CD8-positive, alpha-beta memory T cell (primary cell): ENCODE results near the gene ITGB5. TPM values are rescaled to one million over a fixed set of nuclear protein-coding genes. Genes with fewer than 3 reads are reported as not detected.

Source experiments
- CTCF ChIA-PET: fragments of 350-600 bp; sonication (Branson Sonifier 250); formaldehyde crosslinking; loops from one replicate; lab custom pipeline; 2021; ENCODE audit warnings: antibody characterized with exemption; lab: Charles Lee
- POLR2A ChIA-PET: fragments of 350-600 bp; sonication (Branson Sonifier 250); formaldehyde crosslinking; loops from one replicate; lab custom pipeline; 2021; ENCODE audit warnings: antibody characterized with exemption; lab: Charles Lee
- DNase-seq, 5 donors: peaks; one replicate each; pipeline versions ENCODE4 v3.0.0 to v3.0.0-alpha.2; 2020 to 2022; ENCODE audit warnings: mixed read lengths in 1 of 5
- H3K27ac ChIP-seq: one replicate; pipeline ENCODE4 v1.7.0; 2013; ENCODE audit warnings: low read depth, mild to moderate bottlenecking, low read length, moderate library complexity
- H3K27me3 ChIP-seq: 2 replicates; pipeline ENCODE4 v1.7.0; 2013; ENCODE audit warnings: low read length, mild to moderate bottlenecking; ENCODE audit not compliant: insufficient read depth, poor library complexity, severe bottlenecking
- H3K36me3 ChIP-seq: 2 replicates; pipeline ENCODE4 v1.7.0; 2013; ENCODE audit warnings: mild to moderate bottlenecking, low read length, moderate library complexity; ENCODE audit not compliant: insufficient read depth
- H3K4me1 ChIP-seq: 2 replicates; pipeline ENCODE4 v1.7.0; 2013; ENCODE audit warnings: mild to moderate bottlenecking, low read length, moderate library complexity; ENCODE audit not compliant: insufficient read depth
- H3K4me3 ChIP-seq: 2 replicates; pipeline ENCODE4 v1.7.0; 2013; ENCODE audit warnings: mild to moderate bottlenecking, low read length
- H3K9me3 ChIP-seq: 2 replicates; pipeline ENCODE4 v1.7.0; 2013; ENCODE audit warnings: mild to moderate bottlenecking, low read length
- H3K27ac Mint-ChIP-seq, 8 donors: one replicate each; pipeline ENCODE4 v1.8.0; 2020 to 2021; ENCODE audit warnings: mixed read lengths in 8 of 8, mild to moderate bottlenecking in 6 of 8, inconsistent platforms in 3 of 8, moderate library complexity in 3 of 8
- H3K27me3 Mint-ChIP-seq, 2 donors: one replicate each; pipeline ENCODE4 v1.8.0; 2020 to 2021; ENCODE audit warnings: mixed read lengths in 2 of 2, mild to moderate bottlenecking in 1 of 2, moderate library complexity in 1 of 2
- H3K36me3 Mint-ChIP-seq, 3 donors: one replicate each; pipeline ENCODE4 v1.8.0; 2020 to 2021; ENCODE audit warnings: mixed read lengths in 3 of 3, inconsistent platforms in 1 of 3, mild to moderate bottlenecking in 1 of 3
- H3K4me1 Mint-ChIP-seq, 3 donors: one replicate each; pipeline ENCODE4 v1.8.0; 2020 to 2021; ENCODE audit warnings: mixed read lengths in 3 of 3, inconsistent platforms in 1 of 3, mild to moderate bottlenecking in 1 of 3
- H3K4me3 Mint-ChIP-seq, 7 donors: one replicate each; pipeline ENCODE4 v1.8.0; 2020 to 2021; ENCODE audit warnings: mixed read lengths in 7 of 7, mild to moderate bottlenecking in 6 of 7, moderate library complexity in 4 of 7, inconsistent platforms in 2 of 7
- H3K9me3 Mint-ChIP-seq, 5 donors: one replicate each; pipeline ENCODE4 v1.8.0; 2020 to 2022; ENCODE audit warnings: mixed read lengths in 5 of 5, mild to moderate bottlenecking in 3 of 5, moderate library complexity in 2 of 5, inconsistent platforms in 1 of 5
- polyA plus RNA-seq: library from polyadenylated mRNA; unstranded; fragments of 300-500 nt; fragmentation: Illumina TruSeq; gene quantifications from one replicate; pipeline ENCODE4 v1.2.3, GENCODE V29; 2021
- total RNA-seq, 2 experiments: library from RNA; stranded (reverse); gene quantifications; one replicate each; pipeline ENCODE4 v1.2.3, GENCODE V29; 2021

ITGB5 gene
- total and polyA plus RNA-seq, 3 experiments from 2014 or later = 0.62 to 3.3 (median 2.0) TPM

DNA sequence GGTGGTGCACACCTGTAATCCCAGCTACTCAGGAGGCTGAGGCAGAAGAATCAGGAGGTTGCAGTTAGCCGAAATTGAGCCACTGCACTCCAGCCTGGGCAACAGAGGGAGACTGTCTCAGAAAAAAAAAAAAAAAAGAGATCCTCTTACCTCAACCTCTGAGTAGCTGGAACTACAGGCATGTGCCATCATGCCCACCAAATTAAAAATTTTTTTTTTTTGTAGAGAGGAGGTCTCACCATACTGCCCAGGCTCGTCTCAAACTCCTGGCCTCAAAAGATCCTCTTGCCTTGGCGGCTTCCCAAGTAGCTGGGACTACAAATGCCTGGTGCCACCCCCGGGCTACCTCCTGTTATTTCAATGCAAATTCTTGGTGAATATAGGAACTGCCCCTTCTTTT, 155.4 kb downstream of the ITGB5 start:
- Histone ChIP-seq H3K4me1 (peaks cover 39% of the 10 kb centered on the region), H3K27ac (no peak overlapping the region), H3K9me3 (no peaks in the 10 kb centered on the region), H3K4me3 (no peak overlapping the region), H3K27me3 (no peaks in the 10 kb centered on the region), H3K36me3 (no peaks in the 10 kb centered on the region)
- Mint-ChIP-seq H3K4me3 (peak overlapping the region; percentile 17 to 100 (median 59)), H3K27me3 (peaks cover 10 to 14% of the 10 kb centered on the region in 2 donors), H3K4me1 (peaks cover 38 to 53% (median 48%) of the 10 kb centered on the region in 3 donors), H3K27ac (peak overlapping the region in 5 of 8 donors; percentile 4 to 68 (median 32)), H3K36me3 (peaks cover 0 to 28% (median 9%) of the 10 kb centered on the region in 3 donors), H3K9me3 (no peaks in the 10 kb centered on the region)
- ChIA-PET CTCF (interaction anchor here (0.6 to 2.0 kb wide), 3 partner anchors 43 to 864 kb away, joined by 3 to 6 read pairs (median 3); partner anchors contain the start of gene OSBPL11), POLR2A (interaction anchor here (0.7 kb wide), 1 partner anchor 96 kb away, joined by 7 read pairs; no protein-coding TSS in a partner anchor)
- no peak for DNase-seq

DNA sequence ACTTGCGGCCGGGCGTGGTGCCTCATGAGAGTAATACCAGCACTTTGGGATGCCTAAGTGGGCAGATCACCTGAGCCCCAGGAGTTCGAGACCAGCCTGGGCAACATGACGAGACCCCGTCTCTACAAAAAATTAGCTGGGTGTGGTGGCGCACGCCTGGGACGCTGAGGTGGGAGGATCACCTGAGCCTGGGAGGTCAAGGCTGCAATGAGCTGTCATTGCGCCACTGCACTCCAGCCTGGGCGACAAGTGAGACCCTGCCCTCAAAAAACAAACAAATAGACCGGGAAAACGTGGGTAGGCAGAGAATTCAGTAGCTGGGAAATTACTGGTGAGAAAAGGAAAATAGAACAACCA, 156.2 kb downstream of the ITGB5 start:
- H3K27ac ChIP-seq = peak overlapping the region; percentile 79
- Mint-ChIP-seq H3K4me3 (peak overlapping the region; percentile 95 to 100 (median 99)), H3K4me1 (peaks cover 38 to 53% (median 48%) of the 10 kb centered on the region in 3 donors), H3K36me3 (peaks cover 0 to 22% (median 9%) of the 10 kb centered on the region in 3 donors), H3K27me3 (peaks cover 14 to 19% of the 10 kb centered on the region in 2 donors), H3K27ac (peak overlapping the region in 7 of 8 donors; percentile 86 to 100 (median 99)), H3K9me3 (no peaks in the 10 kb centered on the region)
- CTCF ChIA-PET = interaction anchor here (1.1 to 2.0 kb wide), 2 partner anchors 42 to 44 kb away, joined by 3 to 6 read pairs; no protein-coding TSS in a partner anchor
- H3K27me3 ChIP-seq = no peaks in the 10 kb centered on the region
- DNase-seq = no peak
- no peaks in the 10 kb centered on the region for H3K36me3 ChIP-seq
- peak overlapping the region; percentile 77 for H3K4me3 ChIP-seq
- H3K9me3 ChIP-seq = no peaks in the 10 kb centered on the region
- peaks cover 39% of the 10 kb centered on the region for H3K4me1 ChIP-seq
- POLR2A ChIA-PET = no interaction called here

DNA sequence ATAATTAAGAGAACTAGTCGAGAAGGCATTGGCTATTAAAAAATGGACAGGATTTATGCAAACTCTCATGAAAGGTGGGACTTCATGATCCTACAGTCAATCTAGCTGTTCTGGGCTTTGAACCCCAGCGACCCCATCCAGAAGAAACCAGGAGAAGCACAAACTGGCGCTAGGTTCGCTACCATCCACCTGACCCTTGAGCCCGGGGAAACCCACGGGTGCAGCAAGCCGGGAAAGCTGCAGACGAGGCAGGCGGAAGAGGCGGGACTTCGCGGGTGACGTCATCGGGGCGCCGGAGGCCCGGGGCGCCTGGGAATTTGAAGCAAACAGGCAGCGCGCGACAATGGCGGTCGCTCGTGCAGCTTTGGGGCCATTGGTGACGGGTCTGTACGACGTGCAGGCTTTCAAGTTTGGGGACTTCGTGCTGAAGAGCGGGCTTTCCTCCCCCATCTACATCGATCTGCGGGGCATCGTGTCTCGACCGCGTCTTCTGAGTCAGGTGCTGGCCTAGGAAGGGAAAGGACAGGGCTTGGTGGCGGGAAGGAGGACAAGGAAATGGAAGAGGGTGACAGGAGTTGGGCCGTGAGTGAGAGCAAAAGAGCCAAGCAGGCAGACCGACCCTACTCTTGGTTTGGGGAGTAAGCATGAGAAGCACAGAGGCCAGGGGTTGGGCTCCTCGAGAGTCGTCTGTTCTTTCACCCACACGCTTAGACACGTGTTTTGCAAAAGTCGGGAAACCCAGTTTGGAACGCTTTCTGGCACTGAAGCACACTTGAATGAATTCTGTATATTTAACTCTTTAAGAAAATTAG, 156.8 kb downstream of the ITGB5 start, which contains the start of gene UMPS:
UMPS (plus strand) TSS at position 324 of the 812 bp plus-strand sequence; CDS start at position 344, 20 bp downstream.
- H3K9me3 ChIP-seq = no peaks in the 10 kb centered on the region
- H3K4me3 Mint-ChIP-seq = peak within 1 kb of the TSS; percentile 95 to 100 (median 99)

DNA sequence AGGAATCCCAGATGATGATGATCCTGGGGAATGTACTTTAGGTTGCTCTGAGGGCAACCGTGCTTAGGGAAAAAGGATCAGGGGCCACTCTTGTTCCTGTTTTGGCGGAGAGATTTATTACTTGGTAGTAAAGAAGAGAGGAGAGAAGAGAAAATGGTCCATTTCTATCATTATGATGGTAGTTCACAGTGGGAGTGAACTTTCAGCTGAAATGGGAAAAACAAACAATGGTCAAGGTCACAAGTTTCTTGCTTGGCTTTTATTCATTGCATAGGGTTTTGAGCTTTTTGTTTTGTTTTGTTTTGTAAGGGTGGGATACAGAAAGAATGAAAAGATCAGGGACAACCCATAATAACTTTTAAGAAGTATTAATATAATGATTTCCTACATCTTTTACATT, 164.6 kb downstream of the ITGB5 start:
- no peak for DNase-seq
- no peaks in the 10 kb centered on the region for H3K36me3 Mint-ChIP-seq
- H3K9me3 ChIP-seq = no peaks in the 10 kb centered on the region
- no peaks in the 10 kb centered on the region for H3K36me3 ChIP-seq
- H3K27me3 ChIP-seq = peaks cover 16% of the 10 kb centered on the region
- H3K4me1 ChIP-seq = no peaks in the 10 kb centered on the region
- H3K4me3 ChIP-seq = no peak overlapping the region
- POLR2A ChIA-PET = no interaction called here
- H3K27me3 Mint-ChIP-seq = peaks cover 13 to 77% of the 10 kb centered on the region in 2 donors
- no peak overlapping the region for H3K4me3 Mint-ChIP-seq
- H3K27ac ChIP-seq = no peak overlapping the region
- H3K4me1 Mint-ChIP-seq = no peaks in the 10 kb centered on the region
- H3K9me3 Mint-ChIP-seq = no peaks in the 10 kb centered on the region
- H3K27ac Mint-ChIP-seq = no peak overlapping the region
- CTCF ChIA-PET = interaction anchor here (0.9 kb wide), 1 partner anchor 33 kb away, joined by 4 read pairs; no protein-coding TSS in a partner anchor

More for the DNA sequence above, 156.8 kb downstream of the ITGB5 start, which contains the start of gene UMPS:
- peaks cover 37 to 51% (median 48%) of the 10 kb centered on the region in 3 donors for H3K4me1 Mint-ChIP-seq
- peaks cover 0 to 17% (median 8%) of the 10 kb centered on the region in 3 donors for H3K36me3 Mint-ChIP-seq
- Histone ChIP-seq H3K36me3 (no peaks in the 10 kb centered on the region), H3K4me3 (peak within 1 kb of the TSS; percentile 77), H3K27me3 (no peaks in the 10 kb centered on the region), H3K27ac (peak within 1 kb of the TSS; percentile 79), H3K4me1 (peaks cover 39% of the 10 kb centered on the region)
- ChIA-PET CTCF (interaction anchor here (1.1 to 2.1 kb wide), 3 partner anchors 30 to 43 kb away, joined by 3 to 6 read pairs (median 6); no protein-coding TSS in a partner anchor), POLR2A (no interaction called here)
- DNase-seq = peak; percentile 84 to 94 (median 88)
- peak within 1 kb of the TSS; percentile 86 to 100 (median 99) for H3K27ac Mint-ChIP-seq
- peaks cover 14 to 25% of the 10 kb centered on the region in 2 donors for H3K27me3 Mint-ChIP-seq
- H3K9me3 Mint-ChIP-seq = no peaks in the 10 kb centered on the region

DNA sequence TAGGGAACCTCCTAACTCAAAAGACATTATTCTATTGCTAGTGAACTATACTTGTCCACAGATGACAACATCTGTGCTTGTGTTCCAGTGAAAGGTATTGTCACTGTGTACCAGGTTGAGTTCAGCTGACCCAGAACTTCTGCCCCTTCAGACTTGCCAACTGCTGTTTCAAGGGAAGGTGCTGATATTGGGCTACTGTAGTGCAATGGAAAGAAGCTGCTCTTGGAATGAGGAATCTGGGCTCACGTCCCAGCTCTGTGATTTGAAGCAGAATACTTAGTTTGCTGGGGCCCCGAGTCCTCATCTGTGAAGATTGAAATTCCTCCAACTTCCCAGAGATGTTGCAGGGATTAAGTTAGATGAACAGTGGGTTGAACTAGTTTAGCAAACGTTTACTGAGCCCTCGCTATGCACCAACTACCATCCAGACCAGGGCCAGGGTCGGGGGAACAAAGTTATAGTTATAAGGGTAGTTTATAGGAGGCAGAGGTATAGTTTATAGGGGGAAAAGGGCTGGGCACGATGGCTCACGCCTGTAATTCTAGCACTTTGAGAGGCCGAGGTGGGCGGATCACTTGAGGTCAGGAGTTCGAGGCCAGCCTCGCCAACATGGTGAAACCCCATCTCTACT, 172.8 kb downstream of the ITGB5 start:
- no peaks in the 10 kb centered on the region for H3K27me3 ChIP-seq
- H3K27ac ChIP-seq = no peak overlapping the region
- POLR2A ChIA-PET = no interaction called here
- H3K9me3 ChIP-seq = no peaks in the 10 kb centered on the region
- H3K36me3 ChIP-seq = no peaks in the 10 kb centered on the region
- H3K4me3 ChIP-seq = no peak overlapping the region
- H3K27me3 Mint-ChIP-seq = peaks cover 12 to 40% of the 10 kb centered on the region in 2 donors
- no peaks in the 10 kb centered on the region for H3K4me1 Mint-ChIP-seq
- peak overlapping the region in 1 of 8 donors; percentile 73 for H3K27ac Mint-ChIP-seq
- H3K4me3 Mint-ChIP-seq = no peak overlapping the region
- CTCF ChIA-PET = no interaction called here
- no peak for DNase-seq
- H3K36me3 Mint-ChIP-seq = peaks cover 0 to 2% (median 0%) of the 10 kb centered on the region in 3 donors
- H3K9me3 Mint-ChIP-seq = no peaks in the 10 kb centered on the region
- H3K4me1 ChIP-seq = no peaks in the 10 kb centered on the region

Other genes starting within 250 kb of the ITGB5 start
- 10 to 100 TPM; 65.2 to 74.1 TPM for gene UMPS, start 156.9 kb downstream of the ITGB5 start, total RNA-seq
- 26.4 TPM for gene UMPS, start 156.9 kb downstream of the ITGB5 start, polyA plus RNA-seq
- not detected for gene MUC13, start 47.4 kb upstream of the ITGB5 start, total RNA-seq
- not detected for gene MUC13, start 47.4 kb upstream of the ITGB5 start, polyA plus RNA-seq
- 10 to 100 TPM; 20.9 to 21.3 TPM for gene HEG1, start 168.6 kb upstream of the ITGB5 start, total RNA-seq
- 6.3 TPM for gene HEG1, start 168.6 kb upstream of the ITGB5 start, polyA plus RNA-seq